ENCODE data around the gene RASSF9.

Gene RASSF9

DNA sequence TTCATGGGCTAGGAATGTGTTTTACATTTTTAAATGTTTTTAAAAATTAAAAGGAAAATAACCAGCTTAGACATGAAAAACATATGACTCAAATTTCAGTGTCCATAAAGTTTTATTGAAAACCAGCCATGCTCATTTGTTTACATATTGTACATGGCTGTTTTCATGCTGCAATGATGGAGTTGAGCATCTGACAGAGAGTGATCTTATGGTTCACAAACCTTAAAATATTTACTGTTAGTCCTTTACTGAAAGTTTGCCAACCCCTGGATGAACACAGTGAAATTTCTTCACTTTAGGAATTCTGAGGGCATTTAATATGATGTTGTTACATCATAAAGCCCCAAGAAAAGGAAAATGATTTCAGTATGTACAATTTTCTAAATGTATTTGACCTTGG is 16.1 kb downstream of the RASSF9 start:
- no peak for DNase-seq

GRCh38 chr12:85814741-85815140 is 21.5 kb downstream of the RASSF9 start:
- DNase-seq = no peak

- DNase-seq = no peak
These were observed 22.1 kb downstream of the RASSF9 start for GRCh38 chr12:85814071-85814470.

GRCh38 chr12:85809500-85809899 is 26.7 kb downstream of the RASSF9 start:
- DNase-seq = no peak

- DNase-seq = no peak
These were observed 28.5 kb downstream of the RASSF9 start for GRCh38 chr12:85807730-85808129.

DNA sequence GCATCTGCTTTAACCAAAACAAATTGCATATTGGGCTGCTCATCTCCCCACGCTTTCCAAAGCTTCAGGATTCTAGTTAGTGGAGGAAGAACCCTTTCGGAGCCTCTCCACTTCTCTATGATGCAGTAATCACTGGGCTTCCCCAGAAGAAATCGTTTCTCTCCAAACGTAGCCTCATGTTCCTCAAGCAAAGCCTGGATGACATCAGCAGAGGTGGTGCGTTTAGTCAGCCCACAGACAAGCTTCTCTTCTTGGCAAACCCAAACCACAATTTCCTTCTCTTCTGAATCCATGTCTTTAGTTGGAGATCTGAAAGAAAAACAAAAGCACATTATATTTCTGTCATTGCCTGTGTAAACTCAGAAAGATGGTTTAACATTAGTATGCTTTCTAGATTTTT is 30.6 kb downstream of the RASSF9 start:
- no peak for DNase-seq

- DNase-seq = no peak
These were observed 31.5 kb downstream of the RASSF9 start for GRCh38 chr12:85804663-85805062.

GRCh38 chr12:85803923-85804322 is 32.3 kb downstream of the RASSF9 start:
- no peak for DNase-seq

- no peak for DNase-seq
These were observed 33.0 kb downstream of the RASSF9 start for GRCh38 chr12:85803231-85803630.

DNA sequence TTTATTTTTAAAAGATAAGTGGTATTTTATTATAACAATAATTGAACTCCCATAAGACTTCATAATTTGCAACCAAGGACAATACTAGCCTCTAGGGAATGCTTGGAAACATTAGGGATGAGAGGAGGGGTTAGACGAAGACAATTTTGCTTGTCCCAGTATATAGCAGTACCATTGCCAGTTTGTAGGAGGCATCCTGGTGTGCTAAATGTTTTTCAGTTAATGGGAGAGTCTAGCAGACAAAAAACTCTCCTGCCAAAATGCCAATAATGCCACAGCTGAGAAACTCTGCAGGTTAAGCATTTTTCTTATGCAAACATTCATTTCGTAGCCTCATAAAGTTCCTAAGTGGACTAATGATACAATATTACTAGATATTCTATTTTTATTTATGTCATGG is 38.1 kb downstream of the RASSF9 start:
- no peak for DNase-seq

GRCh38 chr12:85796001-85796400 is 40.2 kb downstream of the RASSF9 start:
- DNase-seq = no peak

DNA sequence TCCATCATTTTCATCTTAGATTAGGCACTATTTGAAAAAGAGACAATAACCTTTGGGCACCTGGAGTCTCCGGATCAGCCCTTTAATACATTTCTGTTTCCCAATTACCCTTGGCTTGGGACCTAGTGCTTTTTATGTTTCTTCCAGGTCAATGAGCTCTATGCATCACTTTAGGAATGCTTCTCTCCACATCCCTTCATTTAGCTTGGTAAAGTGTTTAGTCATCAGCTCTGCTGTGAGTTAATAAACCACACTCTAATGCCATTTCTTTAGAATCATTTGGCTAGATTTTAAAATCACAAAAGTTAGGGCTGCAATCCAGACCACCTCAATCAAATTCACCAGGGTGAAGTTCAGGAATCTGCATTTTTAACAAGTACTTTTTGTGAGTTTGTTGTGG is 41.7 kb downstream of the RASSF9 start:
- no peak for DNase-seq

- DNase-seq = no peak
These were observed 52.0 kb downstream of the RASSF9 start for GRCh38 chr12:85784096-85784720.

DNA sequence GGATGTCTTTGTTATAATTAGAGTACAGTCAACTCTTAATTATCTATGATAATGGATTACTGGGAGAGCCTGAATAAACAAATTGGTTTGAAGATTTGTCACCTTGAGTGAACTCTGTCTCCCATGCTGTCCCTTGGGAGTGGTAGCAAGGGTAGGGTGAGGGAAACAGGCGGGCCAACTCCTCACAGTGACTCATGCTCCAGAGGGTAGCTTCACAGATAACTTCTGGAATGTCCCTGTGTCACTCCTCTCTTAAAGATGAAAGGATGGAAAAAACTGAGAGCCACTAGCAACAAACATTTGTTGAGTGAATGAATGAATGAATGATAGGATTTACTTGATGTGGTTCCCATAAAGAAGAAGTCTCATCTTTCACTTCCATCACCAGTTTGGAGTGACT is 53.5 kb downstream of the RASSF9 start:
- no peak for DNase-seq

DNA sequence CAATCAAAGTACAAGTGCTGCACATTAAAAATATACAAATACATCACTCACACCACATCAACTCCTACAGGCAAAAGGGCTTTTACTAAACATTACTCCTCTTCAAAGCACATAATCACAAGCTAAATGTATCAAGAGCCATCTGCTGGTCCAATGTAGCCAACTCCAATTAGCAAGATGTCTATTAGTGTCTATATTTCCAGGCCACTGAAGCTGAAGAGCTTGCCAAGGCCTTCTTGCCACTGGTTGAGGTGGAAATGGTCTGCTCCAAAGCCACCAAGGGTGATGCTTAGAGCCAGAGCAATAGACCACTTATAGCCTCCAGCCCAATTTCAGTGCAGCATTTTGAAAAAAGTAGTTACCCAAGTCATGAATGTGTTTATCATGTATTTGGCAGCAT is 54.4 kb downstream of the RASSF9 start:
- no peak for DNase-seq

DNA sequence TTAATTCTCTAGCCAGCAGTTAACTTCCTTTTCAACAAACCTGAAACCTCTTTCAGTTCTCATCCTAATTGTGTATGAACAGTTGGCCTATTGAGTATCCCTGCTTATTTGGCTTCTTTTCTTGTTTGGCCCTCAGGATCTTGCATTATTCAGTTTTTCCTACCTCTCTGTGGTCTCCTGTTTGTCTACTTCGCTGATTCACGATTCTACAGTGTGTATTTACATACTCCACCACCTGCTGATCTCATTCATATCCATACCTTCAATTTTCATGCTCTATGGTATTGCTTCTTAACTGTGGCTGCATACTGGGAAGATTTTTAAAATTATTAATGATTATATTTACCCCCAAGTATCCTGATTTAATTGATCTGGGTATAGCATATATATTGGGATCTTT is 56.4 kb downstream of the RASSF9 start:
- no peak for DNase-seq

DNA sequence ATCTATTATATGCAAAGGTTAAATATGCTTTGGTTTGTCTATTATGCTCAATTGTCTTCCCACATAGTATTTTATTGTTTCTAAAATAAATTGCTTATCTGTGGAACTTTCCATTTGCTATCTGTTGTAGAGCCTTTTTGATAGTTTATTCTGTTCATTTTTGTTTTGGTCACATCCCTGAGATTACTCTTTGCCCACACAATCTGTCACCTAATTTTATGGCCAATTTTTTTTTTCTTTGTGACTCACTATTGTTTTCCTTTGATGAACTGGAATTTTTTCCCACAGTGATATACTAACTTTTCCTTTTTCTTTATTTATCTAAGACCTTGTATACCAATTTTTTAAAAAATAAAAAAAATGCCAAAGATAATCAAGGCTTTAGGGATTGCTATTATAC is 61.1 kb downstream of the RASSF9 start:
- DNase-seq = no peak

GRCh38 chr12:85765453-85765869 is 70.7 kb downstream of the RASSF9 start:
- DNase-seq = no peak

- DNase-seq = no peak
These were observed 76.6 kb downstream of the RASSF9 start for GRCh38 chr12:85759623-85760022.

DNA sequence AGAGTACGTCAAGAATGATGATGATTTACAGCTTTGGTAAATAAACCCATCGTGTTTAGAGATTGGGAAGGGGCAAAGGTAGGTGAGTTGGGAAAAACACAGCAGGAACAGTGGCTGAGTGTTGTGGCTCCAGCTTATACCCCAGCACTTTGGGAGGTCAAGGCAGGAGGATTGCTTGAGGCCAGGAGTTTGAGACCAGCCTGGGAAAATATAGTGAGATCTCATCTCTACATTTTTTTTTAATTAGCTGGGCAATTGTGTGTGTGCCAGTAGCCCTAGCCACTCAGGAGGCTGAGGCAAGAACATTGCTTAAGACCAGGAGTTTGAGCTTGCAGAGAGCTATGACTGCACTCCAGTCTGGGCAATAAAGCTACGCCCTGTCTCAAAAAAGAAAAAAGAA is 77.1 kb downstream of the RASSF9 start:
- DNase-seq = no peak

DNA sequence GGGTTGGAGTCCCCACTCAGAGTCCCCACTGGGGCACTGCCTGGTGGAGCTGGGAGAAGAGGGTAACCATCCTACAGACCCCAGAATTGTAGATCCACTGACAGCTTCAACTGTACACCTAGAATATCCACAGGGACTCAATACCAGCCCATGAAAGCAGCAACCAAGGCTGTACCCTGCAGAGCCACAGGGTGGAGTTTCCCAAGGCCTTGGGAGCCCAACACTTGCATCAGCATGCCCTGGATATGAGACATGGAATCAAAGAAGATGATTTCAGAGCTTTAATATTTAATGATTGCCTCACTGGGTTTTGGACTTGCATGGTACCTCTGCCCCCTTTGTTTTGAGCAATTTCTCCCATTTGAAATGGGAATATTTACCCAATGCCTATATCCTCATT is 80.4 kb downstream of the RASSF9 start:
- no peak for DNase-seq

All from activated effector memory CD4-positive, alpha-beta T cell treated with Interleukin-2 at 50 U/mL for 16 hours (primary cell).